Measurements from ENCODE around the gene ACSF3. TPM values are rescaled to one million over a fixed set of nuclear protein-coding genes. Genes with fewer than 3 reads are reported as not detected.

ACSF3 gene
- total RNA-seq, 2 experiments from 2014 or later: 44.7 to 49.5 TPM

DNA sequence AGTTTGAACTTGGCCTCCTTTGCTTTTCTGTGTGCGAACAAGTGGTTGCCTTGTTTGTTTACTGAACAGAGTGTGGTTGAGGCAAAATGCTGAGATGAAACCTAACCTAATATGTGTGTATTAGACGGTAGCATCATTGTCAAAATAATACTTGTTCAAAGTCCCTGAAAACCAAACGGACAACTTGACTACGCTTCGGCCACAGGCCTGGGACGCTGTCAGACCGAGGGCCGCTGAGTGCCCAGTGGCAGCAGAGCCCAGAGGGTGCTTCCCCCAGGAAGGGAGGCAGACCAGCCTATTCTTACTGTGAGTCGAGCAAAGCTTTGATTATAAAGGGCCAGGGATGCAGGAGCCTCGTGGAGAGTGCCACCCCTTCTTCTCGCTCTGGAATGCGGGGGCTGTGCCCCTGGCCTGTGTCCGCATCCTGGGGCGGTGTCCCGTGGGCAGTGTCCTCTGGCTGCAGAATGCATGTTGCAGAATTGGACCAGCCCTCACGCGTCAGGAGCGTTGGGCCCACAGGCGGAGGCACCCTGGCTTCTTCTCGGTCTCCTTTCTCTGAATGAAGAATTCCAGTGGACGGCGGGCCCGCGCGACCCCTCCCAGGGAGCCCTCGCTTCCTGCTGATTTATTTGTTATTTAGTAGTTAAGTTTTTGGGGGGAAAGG lies 5.2 kb downstream of the ACSF3 start:
- Histone ChIP-seq H3K9me3 (ENCODE audit: control insufficient read depth in 1 of 2, insufficient read depth in 1 of 2, low read length in 2 of 2) (no peaks in the 10 kb centered on the region), H3K4me1 (ENCODE audit: insufficient read depth, low read length) (peaks cover 91% of the 10 kb centered on the region), H3K4me3 (ENCODE audit: low read length) (no peak overlapping the region), H3K27ac (ENCODE audit: low read depth in 1 of 2, low read length in 2 of 2) (peak overlapping the region in 1 of 2 donors; percentile 51), H3K36me3 (ENCODE audit: insufficient read depth, low read length) (peaks cover 45% of the 10 kb centered on the region), H3K27me3 (ENCODE audit: control insufficient read depth in 1 of 2, insufficient read depth in 2 of 2, low read length in 2 of 2) (no peaks in the 10 kb centered on the region)
- peaks cover 87% of the 10 kb centered on the region for H3K4me1 Mint-ChIP-seq (ENCODE audit: low read depth)
- ATAC-seq (ENCODE audit: poor library complexity) (no peak), DNase-seq (no peak)
- H3K36me3 Mint-ChIP-seq (ENCODE audit: low read depth): peaks cover 66% of the 10 kb centered on the region
- H3K27me3 Mint-ChIP-seq: no peaks in the 10 kb centered on the region
- no peak for TF ChIP-seq CTCF (IDR thresholded peaks at IDR 0.05)
- H3K9me3 Mint-ChIP-seq: no peaks in the 10 kb centered on the region
- CTCF ChIA-PET: interaction anchor here (2.0 kb wide), 1 partner anchor 17 kb away, joined by 9 read pairs; no protein-coding TSS in a partner anchor
- H3K4me3 Mint-ChIP-seq: peak overlapping the region; percentile 90
- intact Hi-C loops (cut with DNase I, micrococcal nuclease): loop anchor here (5.0 kb wide), 3 partner anchors 67 to 242 kb away; partner anchors contain the start of genes GALNS (in 1 of the 2), TRAPPC2L (in 1 of the 2) and ZNF778 (in 1 of the 2)
- POLR2A ChIA-PET: interaction anchor here (1.2 to 3.9 kb wide), 6 partner anchors 11 to 63 kb away, joined by 3 to 102 read pairs (median 8); no protein-coding TSS in a partner anchor
- H3K27ac Mint-ChIP-seq: peak overlapping the region; percentile 99

DNA sequence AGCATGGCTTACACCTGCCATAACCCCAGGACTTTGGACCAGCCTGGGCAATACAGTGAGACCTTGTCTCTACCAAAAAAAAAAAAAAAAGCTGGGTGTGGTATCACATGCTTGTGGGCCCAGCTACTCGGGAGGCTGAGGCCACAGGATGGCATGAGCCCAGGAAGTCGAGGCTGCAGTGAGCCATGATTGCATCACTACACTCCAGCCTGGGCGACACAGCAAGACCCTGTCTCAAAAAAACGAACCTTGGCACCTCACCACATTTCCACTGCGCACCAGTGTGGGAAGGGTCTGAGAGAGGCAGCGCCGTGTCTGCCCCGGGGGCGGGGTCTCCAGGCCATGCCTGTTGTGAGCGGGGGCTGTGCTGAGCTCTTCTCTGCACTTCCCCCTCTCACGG lies 6.3 kb downstream of the ACSF3 start:
- peaks cover 78% of the 10 kb centered on the region for H3K4me1 Mint-ChIP-seq (ENCODE audit: low read depth)
- DNase-seq: peak in 2 of 14 experiments; percentile 27 to 57
- H3K9me3 Mint-ChIP-seq: no peaks in the 10 kb centered on the region
- no peak overlapping the region for H3K27ac ChIP-seq (ENCODE audit: low read depth in 1 of 2, low read length in 2 of 2)
- peak overlapping the region; percentile 58 for H3K4me3 Mint-ChIP-seq
- peak overlapping the region; percentile 99 for H3K27ac Mint-ChIP-seq
- no peak for TF ChIP-seq CTCF (IDR thresholded peaks at IDR 0.05)
- ATAC-seq (ENCODE audit: poor library complexity): no peak
- H3K36me3 ChIP-seq (ENCODE audit: insufficient read depth, low read length): peaks cover 55% of the 10 kb centered on the region
- no peaks in the 10 kb centered on the region for H3K9me3 ChIP-seq (ENCODE audit: control insufficient read depth in 1 of 2, insufficient read depth in 1 of 2, low read length in 2 of 2)
- ChIA-PET CTCF (interaction anchor here (0.6 kb wide), 1 partner anchor 362 kb away, joined by 4 read pairs; no protein-coding TSS in a partner anchor), POLR2A (interaction anchor here (1.7 kb wide), 1 partner anchor 15 kb away, joined by 12 read pairs; no protein-coding TSS in a partner anchor)
- H3K27me3 Mint-ChIP-seq: no peaks in the 10 kb centered on the region
- intact Hi-C loops (cut with DNase I, micrococcal nuclease): loop anchor here (5.0 kb wide), 3 partner anchors 68 to 243 kb away; partner anchors contain the start of genes GALNS (in 1 of the 2), TRAPPC2L (in 1 of the 2) and ZNF778 (in 1 of the 2)
- no peak overlapping the region for H3K4me3 ChIP-seq (ENCODE audit: low read length)
- peaks cover 69% of the 10 kb centered on the region for H3K36me3 Mint-ChIP-seq (ENCODE audit: low read depth)
- H3K27me3 ChIP-seq (ENCODE audit: control insufficient read depth in 1 of 2, insufficient read depth in 2 of 2, low read length in 2 of 2): no peaks in the 10 kb centered on the region
- peaks cover 82% of the 10 kb centered on the region for H3K4me1 ChIP-seq (ENCODE audit: insufficient read depth, low read length)

- TF ChIP-seq CTCF (IDR thresholded peaks at IDR 0.05): no peak
- peaks cover 77% of the 10 kb centered on the region for H3K36me3 Mint-ChIP-seq (ENCODE audit: low read depth)
- no peaks in the 10 kb centered on the region for H3K9me3 Mint-ChIP-seq
- no peaks in the 10 kb centered on the region for H3K9me3 ChIP-seq (ENCODE audit: control insufficient read depth in 1 of 2, insufficient read depth in 1 of 2, low read length in 2 of 2)
- H3K36me3 ChIP-seq (ENCODE audit: insufficient read depth, low read length): peaks cover 63% of the 10 kb centered on the region
- no peaks in the 10 kb centered on the region for H3K27me3 ChIP-seq (ENCODE audit: control insufficient read depth in 1 of 2, insufficient read depth in 2 of 2, low read length in 2 of 2)
- H3K27ac ChIP-seq (ENCODE audit: low read depth in 1 of 2, low read length in 2 of 2): no peak overlapping the region
- H3K27ac Mint-ChIP-seq: peak overlapping the region; percentile 99
- H3K4me1 ChIP-seq (ENCODE audit: insufficient read depth, low read length): peaks cover 74% of the 10 kb centered on the region
- no peak overlapping the region for H3K4me3 Mint-ChIP-seq
- POLR2A ChIA-PET: interaction anchor here (1.7 kb wide), 1 partner anchor 14 kb away, joined by 12 read pairs; no protein-coding TSS in a partner anchor
- H3K4me1 Mint-ChIP-seq (ENCODE audit: low read depth): peaks cover 69% of the 10 kb centered on the region
- intact Hi-C loops (cut with DNase I, micrococcal nuclease): no loop called here
- H3K4me3 ChIP-seq (ENCODE audit: low read length): no peak overlapping the region
- CTCF ChIA-PET: interaction anchor here (0.6 kb wide), 1 partner anchor 363 kb away, joined by 4 read pairs; no protein-coding TSS in a partner anchor
- DNase-seq: no peak
- ATAC-seq (ENCODE audit: poor library complexity): no peak
- no peaks in the 10 kb centered on the region for H3K27me3 Mint-ChIP-seq
Measured at GRCh38 chr16:89100601-89101302, 7.1 kb downstream of the ACSF3 start.

Measured in CD4-positive, alpha-beta T cell (primary cell).